Measurements from ENCODE around the gene SMOC2.

The SMOC2 gene, protein sequence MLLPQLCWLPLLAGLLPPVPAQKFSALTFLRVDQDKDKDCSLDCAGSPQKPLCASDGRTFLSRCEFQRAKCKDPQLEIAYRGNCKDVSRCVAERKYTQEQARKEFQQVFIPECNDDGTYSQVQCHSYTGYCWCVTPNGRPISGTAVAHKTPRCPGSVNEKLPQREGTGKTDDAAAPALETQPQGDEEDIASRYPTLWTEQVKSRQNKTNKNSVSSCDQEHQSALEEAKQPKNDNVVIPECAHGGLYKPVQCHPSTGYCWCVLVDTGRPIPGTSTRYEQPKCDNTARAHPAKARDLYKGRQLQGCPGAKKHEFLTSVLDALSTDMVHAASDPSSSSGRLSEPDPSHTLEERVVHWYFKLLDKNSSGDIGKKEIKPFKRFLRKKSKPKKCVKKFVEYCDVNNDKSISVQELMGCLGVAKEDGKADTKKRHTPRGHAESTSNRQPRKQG

DNA sequence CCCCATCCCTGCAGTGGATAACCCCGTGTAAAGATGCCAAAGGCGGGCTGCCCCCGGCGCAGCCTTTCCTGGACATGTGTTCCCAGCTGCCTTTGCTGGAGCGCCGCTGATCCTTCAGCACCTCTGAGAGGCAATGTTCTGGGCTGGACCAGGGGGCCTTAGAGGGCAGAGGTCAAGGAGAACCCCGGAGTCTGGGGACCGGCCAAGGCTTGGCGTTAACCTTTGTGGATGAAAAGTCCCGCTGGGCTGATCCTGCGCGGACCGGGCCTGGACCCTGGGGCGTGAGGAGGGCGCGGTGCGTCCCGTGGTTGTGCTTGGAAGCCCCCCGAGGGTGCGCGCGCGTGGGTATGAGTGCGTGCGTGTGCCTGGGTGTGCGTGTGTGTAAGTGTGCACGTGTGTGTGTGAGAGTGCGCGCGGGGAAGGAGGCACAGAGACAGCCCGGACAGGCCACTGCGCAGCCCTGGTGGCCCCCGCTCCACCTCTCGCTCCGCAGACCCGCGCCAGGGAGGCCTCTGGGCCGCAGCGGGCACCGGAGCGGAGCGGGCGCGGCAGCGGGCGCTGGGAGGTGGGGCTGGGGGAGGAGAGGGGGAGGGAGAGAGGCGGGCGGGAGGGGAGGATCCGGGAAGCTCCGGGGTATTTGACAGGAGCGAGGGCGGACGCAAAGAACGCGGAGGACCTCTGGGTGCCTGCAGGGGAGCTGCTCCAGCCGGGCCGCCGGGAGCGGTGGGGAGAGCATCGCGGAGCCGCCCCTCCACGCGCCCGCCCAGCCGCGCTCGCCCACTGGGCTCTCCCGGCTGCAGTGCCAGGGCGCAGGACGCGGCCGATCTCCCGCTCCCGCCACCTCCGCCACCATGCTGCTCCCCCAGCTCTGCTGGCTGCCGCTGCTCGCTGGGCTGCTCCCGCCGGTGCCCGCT, at the start of gene SMOC2:
TSS of gene SMOC2 (plus strand) at position 665 of the 914 bp plus-strand sequence. CDS start at position 852, 187 bp downstream.
- no peak for DNase-seq

DNA sequence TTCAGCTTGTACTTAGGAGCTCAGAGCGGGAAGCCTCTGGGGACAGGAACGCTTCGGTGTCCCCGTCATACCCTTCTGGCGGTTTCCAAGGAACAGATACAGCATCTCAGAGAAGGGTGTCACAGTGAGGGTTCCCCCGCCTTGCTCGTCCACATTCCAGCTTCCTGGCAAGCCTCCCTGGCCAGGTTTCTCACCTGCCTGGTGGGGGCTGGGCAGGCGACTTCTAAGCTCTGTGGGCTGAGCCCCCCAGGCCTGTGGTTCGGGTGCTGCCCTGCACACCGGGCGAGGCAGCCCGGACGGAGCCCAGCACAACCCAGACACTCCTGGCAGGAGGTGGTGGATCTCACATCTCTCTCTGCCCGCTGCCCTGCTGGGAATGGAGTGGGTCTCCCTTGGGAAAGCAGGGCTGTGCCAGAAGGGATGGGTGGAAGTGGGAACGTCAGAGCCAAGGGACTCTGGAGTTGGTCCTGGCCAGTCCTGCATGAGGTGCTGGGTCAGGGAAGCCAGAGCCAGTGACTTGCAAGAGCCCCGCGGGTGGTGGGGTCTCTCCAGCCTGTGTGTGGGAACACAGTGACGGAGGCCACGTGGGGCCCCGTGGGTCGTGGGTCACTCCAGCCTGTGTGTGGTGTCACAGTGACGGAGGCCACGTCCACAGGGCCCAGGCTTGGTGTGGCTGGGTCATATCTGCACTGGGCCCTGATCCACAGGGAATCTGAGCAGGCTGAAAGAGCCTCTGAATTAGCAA, 47.7 kb upstream of the SMOC2 start:
- DNase-seq: no peak

GRCh38 chr6:168394606-168395005, 46.4 kb upstream of the SMOC2 start:
- DNase-seq: no peak

DNA sequence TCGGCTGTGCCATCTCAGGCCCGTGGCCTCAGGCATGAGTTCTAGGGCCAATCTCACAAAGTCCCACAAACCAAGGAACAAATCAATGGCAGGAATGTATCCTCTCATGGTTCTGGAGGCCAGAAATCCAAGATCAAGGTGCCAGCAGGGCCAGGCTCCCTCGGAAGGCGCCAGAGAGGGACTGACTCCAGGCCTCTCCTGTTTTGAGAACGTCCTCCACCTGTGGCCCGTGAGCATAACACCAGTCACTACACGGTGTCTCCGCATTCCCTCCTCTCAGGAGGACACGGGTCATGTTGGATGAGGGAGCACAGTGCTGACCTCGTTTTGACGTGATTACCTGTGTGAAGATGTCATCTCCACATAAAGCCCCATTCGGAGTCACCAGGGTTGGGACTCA, 45.0 kb upstream of the SMOC2 start:
- no peak for DNase-seq

- DNase-seq: no peak
Measured at GRCh38 chr6:168396561-168396960, 44.4 kb upstream of the SMOC2 start.

- no peak for DNase-seq
Measured at GRCh38 chr6:168397012-168397411, 44.0 kb upstream of the SMOC2 start.

DNA sequence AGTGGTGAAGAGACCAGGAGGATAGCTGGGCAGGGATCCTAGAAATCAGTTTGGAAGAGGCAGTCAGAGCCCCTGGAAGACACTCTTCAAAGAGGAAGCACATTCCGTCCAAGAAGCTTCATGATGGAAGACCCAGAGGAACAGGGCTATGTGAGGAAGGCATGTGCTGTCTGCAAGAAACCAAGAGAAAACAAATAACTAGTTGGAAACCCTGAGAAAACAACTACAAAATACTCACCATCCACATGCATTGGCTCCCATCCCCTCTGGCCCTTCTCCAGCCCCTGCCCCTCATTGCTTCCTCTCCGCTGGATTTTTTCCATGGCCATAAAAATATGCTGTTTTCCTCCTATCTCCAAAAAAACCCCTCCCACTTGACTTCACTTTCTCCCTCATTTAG, 40.9 kb upstream of the SMOC2 start:
- no peak for DNase-seq

GRCh38 chr6:168403370-168404005, 37.5 kb upstream of the SMOC2 start:
- DNase-seq: no peak

DNA sequence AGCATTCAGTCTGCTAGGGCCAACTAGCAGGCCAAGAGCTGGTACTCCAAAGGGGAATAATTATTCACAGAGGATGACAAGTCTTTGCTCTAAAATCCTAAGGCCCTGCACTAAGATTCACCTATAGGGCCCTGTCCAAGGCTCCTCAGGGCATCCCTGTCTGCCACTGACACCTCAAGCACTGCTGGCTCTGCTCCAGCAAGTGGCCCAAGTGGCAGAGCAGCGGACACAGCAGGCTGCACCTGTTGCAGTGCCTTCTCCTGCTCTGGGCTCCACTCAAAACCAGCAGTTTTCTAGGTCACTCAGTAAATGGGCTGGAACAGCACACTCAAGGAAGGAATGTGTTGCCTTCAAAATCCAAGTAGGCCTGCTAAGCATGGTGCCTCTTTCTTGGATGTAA, 36.4 kb upstream of the SMOC2 start:
- no peak for DNase-seq

DNA sequence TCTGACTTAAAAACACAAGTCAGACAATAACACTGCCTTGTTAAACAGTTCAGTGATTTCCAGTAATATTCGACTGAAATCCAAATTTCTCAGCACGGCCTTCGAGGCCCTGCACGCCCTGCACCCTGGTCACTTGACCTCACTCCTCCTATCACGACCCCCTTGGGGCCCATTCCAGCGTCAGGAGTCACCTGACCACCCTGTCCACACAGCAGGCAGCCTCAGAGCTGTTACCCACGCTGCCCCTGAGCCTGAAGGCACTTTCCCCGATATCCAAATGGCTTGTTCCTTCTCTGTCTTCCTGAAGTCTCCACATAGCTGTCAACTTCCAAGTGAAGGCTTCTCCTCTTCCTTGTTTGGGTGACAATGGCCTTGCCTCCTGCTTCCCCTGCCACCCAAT, 33.1 kb upstream of the SMOC2 start:
- DNase-seq: no peak

DNA sequence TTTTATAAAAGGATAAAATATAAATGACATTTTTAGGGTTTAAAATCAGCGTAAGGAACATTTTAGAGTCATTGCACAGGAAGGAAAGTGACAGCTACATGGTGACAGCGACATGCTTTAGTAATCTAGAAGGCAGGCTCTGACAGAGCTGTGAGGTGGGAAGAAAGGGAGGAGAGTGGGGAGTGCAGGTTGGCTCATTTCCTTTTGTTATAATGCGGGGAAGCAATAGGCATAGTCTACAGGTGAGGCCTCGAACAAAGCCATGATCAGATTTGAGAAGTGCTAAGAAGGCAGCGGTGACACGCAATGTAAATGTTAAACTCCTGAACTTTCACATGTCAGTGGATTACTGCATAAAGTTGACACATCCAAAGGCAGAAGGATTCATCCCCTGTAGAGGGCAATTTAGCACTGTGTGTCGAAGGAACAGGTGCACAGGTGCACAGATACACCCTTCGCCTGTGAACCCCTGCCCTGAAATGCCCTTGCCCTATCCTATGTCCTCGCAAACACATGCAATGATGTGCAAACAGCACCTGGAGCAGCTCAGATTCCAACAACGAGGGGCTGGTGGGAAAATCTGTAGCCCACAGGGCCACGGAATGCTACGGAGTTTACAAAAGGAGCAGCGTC, 32.4 kb upstream of the SMOC2 start:
- DNase-seq: no peak

GRCh38 chr6:168410035-168410434, 30.9 kb upstream of the SMOC2 start:
- DNase-seq: no peak

DNA sequence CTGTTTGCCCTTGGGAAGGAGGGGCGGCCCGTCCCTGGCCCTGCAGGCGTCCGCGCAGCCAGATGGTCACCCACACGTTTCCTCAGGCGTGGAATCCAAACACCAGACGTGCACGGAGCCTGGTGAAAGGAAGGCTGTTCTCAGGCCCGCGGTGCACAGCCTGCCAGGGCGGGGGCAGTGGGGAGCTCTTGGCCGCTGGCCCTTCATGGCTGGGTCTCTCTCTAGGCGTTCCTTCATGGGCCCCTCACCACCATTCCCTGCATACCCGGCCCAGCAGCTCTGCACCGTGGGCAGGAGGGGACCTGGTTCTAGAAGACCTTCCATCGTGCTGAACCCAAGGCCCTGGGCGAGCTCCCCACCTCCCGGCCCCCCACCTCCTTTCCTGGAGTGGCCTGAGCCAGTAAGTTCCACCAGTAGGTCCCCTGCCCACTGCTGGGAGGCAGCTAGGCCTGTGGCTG, 30.4 kb upstream of the SMOC2 start:
- no peak for DNase-seq

- DNase-seq: no peak
Measured at GRCh38 chr6:168411130-168411529, 29.9 kb upstream of the SMOC2 start.

GRCh38 chr6:168411793-168412192, 29.2 kb upstream of the SMOC2 start:
- no peak for DNase-seq

- no peak for DNase-seq
Measured at GRCh38 chr6:168412456-168412855, 28.5 kb upstream of the SMOC2 start.

- no peak for DNase-seq
Measured at GRCh38 chr6:168413018-168413720, 27.8 kb upstream of the SMOC2 start.

GRCh38 chr6:168413856-168414255, 27.1 kb upstream of the SMOC2 start:
- no peak for DNase-seq

DNA sequence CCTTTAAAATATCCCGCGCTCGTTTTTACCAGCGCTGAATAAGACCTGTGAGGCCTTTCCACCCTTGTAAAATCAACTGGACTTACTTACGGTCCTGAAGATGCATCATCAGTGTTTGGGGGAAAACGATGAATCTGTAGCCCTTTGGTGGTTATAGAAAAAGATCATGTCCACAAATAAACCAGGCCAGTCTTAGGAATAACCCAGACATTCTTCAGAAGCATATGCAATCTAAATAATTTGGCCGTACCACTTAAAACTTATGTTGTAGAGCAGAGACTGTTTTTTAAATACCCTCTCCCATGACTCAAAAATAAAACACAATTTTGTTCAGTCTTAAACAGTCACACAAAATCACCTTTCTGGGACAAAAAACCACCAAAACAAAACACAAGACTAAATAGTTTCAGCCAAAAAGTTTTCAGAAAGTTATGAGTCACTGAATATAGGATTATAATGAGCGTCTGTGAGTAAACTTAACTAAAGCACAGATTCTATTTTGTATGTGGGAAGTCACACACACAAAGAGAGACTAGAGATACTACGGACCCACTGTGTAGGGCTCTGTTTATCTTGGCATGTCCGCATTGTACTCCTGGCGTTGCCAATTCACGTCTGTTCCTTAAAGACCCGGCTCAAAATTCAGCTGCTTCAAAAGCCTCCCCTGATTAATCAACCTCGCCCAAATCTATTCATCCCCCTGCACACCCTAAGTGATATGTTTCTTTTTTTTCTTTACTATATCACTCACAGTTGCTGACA, 26.5 kb upstream of the SMOC2 start:
- no peak for DNase-seq

Measured in activated effector memory CD4-positive, alpha-beta T cell treated with Interleukin-2 at 50 U/mL for 16 hours (primary cell).